Activated T-helper 1 cell treated with anti-CD3 and anti-CD28 coated beads, Interleukin-2, amount 50 U/mL, for 16 hours (primary cell): ENCODE results near the gene TOR1AIP2.

Experiments
- DNase-seq, 2 donors: peaks; one replicate each; pipeline ENCODE4 v3.0.0-alpha.2; 2020; ENCODE audit warnings: low read depth in 1 of 2, low spot score in 1 of 2

Gene TOR1AIP2

DNA sequence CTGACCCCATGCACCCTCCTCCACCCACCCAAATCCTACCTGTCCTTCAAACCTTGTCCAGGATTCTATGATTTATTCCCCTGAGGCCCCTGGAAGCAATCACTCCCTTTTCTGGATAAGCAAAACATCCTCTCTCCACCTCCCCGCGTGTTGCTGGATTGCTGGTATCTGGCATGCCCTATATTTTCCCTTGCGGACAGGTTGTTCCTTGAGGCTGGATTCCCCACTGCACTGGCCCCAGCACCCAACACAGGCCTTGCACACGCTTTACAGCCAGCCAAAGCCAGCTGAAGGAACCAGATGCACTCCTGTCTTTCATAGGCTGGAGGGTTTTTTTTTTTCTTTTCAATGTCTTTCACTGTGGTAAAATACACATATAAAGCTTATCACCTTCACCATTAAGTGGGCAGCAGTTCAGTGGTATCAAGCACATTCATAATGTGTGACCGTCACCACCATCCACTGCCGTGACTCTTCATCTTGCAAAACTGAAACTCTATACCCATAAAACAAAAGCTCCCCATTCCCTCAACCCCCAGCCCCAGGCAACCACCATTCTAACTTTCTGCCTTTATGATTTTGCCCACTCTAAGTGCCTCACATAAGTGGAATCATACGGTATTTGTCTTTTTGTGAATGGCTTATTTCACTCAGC, 50.9 kb downstream of the TOR1AIP2 start:
- no peak for DNase-seq

DNA sequence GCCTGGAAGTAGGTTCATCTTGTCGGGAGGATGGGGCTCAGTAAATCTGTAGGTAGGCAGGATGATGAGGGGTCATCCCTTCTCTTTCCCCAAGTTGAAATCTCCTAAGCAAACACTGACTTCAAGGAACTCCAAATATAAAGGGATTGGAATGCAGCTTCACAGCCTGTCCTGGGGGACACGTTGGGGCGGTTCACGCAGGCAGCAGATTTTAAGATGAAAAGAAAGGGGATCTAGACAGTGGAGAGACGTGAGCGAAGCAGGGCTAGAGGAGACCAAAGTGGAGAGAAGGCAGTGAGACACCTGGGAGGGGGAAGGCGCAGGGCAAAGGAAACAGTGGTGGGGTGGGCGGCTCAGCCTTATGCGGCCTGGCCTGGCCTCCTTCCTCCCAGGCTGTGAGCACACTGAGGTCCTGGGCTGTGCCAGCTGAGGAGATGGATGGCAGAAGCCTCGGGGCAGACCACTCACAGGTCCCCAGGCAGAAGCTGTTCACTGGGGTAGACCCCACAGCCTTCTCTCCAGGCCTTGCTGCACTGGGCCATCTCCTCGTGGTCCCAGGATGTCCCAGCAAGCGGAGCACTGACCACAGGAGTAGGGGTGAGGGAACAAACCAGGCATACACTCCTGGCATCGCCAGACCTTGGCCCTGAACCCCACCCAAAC, 51.7 kb downstream of the TOR1AIP2 start:
- no peak for DNase-seq

- DNase-seq = no peak
Measured at GRCh38 chr1:179825206-179825605, 52.4 kb downstream of the TOR1AIP2 start.

- no peak for DNase-seq
Measured at GRCh38 chr1:179824265-179824664, 53.3 kb downstream of the TOR1AIP2 start.

GRCh38 chr1:179823693-179824092, 53.9 kb downstream of the TOR1AIP2 start:
- no peak for DNase-seq

DNA sequence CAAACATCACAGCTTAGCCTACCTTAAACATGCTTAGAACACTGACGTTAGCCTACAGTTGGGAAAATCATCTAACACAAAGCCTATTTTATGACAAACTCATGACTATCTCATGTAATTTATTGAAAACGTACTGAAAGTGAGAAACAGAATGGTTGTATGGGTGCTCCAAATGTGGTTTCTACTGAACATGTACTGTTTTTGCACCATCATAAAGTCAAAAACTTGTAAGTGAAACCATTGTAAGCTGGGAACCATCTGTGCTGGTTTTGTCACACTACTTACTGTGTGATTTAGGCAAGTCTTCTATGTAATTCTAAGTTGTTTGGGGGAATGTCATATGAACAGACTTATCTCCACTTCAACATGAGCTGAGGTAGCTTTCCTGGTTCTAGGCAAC, 55.5 kb downstream of the TOR1AIP2 start:
- DNase-seq = no peak

- DNase-seq = no peak
Measured at GRCh38 chr1:179821524-179821923, 56.1 kb downstream of the TOR1AIP2 start.

DNA sequence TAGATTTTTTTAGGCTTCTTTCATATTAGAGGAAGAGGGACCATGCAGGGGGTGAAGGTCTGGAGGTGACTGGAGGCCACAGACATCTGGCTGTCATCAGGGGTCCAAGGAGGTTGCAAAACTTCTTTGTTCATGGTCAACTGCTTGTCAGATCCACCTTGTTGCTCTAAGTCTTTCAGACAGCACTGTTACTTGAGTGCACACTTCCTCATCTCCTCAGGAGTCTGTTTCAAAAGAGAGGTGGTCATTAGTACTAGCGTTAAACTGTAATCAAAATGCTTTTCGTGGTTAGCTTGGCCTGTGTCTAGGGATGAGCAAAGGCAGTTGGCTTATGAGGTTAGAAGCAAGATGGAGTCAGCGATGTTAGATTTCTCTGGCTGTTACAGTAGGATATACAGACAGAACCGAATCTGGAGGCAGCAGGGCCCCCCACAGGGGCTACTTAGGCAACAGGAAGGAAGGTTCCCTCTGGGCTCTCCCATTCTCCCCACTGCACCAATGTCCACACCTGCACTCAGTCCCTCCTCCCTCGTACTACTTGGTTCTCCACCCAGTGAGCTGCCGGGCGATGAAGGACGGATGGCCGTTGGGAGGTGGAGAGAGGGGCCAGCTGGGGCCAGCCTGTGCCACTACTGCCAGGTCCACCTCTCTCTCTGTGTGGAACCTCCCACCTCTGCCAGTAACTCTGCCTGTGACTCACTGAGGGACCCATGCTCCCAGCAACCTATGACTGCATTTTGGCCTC, 57.2 kb downstream of the TOR1AIP2 start:
- no peak for DNase-seq

- DNase-seq = no peak
Measured at GRCh38 chr1:179818743-179819173, 58.8 kb downstream of the TOR1AIP2 start.

GRCh38 chr1:179818260-179818659, 59.3 kb downstream of the TOR1AIP2 start:
- no peak for DNase-seq

DNA sequence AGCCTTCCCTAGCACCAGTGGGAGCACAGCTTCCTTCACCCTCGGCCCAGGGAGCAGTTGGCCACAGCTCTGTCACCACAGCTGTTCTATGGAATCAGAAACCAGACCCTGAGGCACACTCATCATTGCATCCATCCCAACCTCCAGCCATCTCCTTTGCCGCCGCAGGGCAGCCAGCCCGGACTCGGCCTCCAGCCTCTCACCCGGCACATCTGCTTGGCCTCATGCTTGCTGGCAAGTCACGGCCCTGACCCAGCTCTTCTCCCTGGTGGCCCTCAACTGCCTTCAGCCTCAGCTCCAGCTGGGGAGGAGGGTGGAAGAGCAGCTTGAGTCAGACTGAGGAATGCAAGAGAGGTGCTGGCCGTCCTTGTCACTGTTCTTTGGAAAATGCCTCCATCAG, 59.8 kb downstream of the TOR1AIP2 start:
- DNase-seq = no peak

DNA sequence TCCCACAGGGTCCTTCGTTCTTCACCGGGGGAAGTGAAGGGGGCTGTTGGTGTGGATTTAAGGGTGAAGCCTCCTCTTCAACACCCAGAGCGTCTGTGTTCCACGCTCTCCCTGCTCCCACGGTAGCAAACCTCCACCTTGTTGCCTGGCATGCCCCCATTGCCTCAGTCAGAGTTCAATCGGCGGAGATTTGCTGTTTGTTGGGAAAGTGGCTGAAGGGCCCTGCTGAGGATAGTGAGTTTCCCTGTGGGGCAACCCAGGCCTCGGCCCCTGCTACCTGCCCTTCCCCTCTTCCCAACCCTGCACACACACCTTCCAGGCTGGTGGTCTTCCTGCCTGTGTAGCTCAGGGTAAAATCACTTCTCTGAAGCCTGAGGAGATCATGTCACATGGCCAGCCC, 60.5 kb downstream of the TOR1AIP2 start:
- no peak for DNase-seq

DNA sequence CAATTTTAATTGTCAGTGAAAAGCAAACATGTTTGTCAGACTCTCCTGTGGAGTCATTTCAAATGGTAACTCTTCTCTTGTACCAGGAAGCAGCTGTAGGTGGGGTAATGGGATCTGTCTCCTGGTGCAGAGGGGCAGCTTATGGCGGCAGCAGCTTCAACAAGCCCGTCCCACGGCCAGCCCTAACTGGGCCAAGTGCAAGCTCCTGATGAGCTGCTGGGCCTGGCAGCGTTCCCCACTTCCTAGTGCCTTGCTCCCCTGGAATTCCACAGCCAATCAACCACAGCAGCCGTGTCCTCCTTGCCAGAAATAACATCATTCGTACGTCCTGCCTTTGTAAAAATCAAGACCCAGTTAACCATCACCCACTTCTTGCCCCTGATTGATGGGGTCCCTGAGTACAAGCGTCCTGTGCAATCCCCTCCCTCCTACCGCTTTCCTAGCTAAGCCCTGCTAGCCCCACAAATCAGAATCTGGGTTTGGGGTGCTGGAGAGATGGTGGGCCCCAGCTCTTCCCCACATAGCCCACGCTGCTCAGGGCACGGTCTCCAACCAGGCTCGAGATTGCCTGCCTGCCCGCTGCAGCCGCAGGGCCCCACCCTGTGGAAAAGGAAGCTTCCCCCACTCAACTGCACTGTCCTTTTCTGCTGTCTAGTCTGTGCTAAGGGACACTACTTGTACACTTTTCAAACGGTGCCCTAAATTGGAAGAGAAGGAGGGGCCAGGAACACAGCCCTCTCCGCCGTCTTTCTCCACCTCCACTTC, 61.2 kb downstream of the TOR1AIP2 start:
- DNase-seq = no peak

DNA sequence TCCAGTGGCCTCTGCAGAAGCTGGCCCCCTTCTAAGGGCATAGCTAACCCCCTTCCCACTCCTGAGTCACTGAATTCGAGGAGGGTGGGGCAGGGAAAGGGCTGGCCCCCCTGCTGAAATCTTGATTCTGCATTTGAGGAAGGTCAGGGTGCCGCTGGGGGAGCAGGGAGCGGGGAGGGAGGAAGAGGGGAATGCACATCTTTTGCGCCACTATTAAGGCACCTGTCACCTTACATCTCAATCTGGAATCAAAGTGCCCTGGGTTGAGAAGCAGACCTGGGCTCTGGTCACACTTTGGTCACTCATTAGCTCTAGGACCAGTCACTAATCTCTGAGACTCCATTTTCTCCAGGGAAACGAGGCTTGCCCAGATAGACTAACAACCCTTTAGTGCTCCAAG, 62.0 kb downstream of the TOR1AIP2 start:
- no peak for DNase-seq

DNA sequence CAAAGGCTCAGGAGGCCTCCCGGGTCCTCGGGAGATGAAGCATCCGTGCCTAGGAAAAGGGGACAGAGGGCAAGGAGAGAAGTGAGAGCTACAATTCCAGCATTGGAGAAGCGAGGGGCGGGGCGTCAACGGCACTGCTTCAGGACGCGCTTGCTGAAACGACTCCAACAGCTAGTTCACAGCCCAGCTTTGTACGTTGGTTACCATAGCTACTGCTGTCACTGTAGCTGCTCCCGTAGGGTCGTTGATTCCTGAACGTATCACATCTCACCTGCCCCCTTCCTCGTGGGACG, 63.1 kb downstream of the TOR1AIP2 start:
- DNase-seq = no peak

- DNase-seq = no peak
Measured at GRCh38 chr1:179813626-179814545, 63.7 kb downstream of the TOR1AIP2 start.

DNA sequence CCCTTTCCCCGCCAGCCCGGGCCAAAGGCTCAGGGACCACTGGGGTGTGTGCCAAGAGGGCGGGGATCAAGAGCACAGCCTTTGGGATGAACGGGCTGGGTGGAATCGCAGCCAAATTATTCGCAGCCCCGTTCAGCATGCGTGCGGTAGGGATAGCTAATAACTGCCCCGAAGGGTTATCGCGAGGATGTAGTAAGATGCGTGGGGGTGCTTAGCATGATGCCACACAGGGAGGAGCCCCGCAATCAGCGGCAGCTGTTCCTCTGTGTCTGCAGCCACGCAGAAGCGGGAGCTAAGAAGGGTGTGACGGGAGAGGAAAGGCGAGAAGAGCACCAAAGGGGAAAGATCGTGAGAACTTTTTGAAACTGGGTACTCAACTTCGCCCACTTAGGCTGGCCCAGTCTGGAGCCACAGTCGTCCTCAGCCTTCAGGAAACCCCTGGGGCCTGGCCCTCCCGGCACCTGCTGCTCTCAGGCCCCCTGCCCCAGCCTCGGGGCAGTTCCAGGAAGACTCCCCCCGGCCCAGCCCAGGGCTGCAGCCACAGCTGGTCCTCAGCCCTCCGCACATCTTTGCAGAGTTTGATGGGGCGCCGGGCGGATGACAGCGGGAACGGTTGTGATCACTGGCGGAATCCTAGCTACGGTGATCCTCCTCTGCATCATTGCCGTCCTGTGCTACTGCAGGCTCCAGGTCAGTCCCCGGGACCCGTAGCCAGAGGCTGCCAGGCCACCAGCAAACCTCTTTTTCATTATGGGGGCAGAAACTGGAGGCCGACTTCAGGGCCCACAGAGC, 64.9 kb downstream of the TOR1AIP2 start:
- DNase-seq = no peak

GRCh38 chr1:179810367-179810715, 67.3 kb downstream of the TOR1AIP2 start:
- no peak for DNase-seq

GRCh38 chr1:179809506-179810366, 67.9 kb downstream of the TOR1AIP2 start:
- peak; percentile 24 to 45 for DNase-seq
